TTC549 (cell line): Measurements from ENCODE around the gene DIAPH3.

Experiments used
- FAIRE-seq: peaks from 2 replicates; lab custom pipeline; 2012; peaks lifted over from hg19 to GRCh38; lab: Jason Lieb, UNC

DIAPH3 gene

GRCh38 chr13:59665184-59665583, 498.5 kb downstream of the DIAPH3 start:
- FAIRE-seq = no peak

GRCh38 chr13:59664586-59664985, 499.1 kb downstream of the DIAPH3 start:
- no peak for FAIRE-seq

GRCh38 chr13:59663707-59664106, 500.0 kb downstream of the DIAPH3 start:
- FAIRE-seq = no peak

- no peak for FAIRE-seq
Measured at GRCh38 chr13:59660582-59660981, 503.1 kb downstream of the DIAPH3 start.

GRCh38 chr13:59659981-59660380, 503.7 kb downstream of the DIAPH3 start:
- FAIRE-seq = no peak

GRCh38 chr13:59658738-59659330, 504.9 kb downstream of the DIAPH3 start:
- FAIRE-seq = no peak

- no peak for FAIRE-seq
Measured at GRCh38 chr13:59658027-59658737, 505.5 kb downstream of the DIAPH3 start.

GRCh38 chr13:59653916-59654315, 509.8 kb downstream of the DIAPH3 start:
- no peak for FAIRE-seq

- no peak for FAIRE-seq
Measured at GRCh38 chr13:59651479-59651878, 512.2 kb downstream of the DIAPH3 start.

GRCh38 chr13:59643906-59644626, 519.7 kb downstream of the DIAPH3 start:
- FAIRE-seq = no peak

- FAIRE-seq = no peak
Measured at GRCh38 chr13:59643364-59643841, 520.3 kb downstream of the DIAPH3 start.

GRCh38 chr13:59641817-59642216, 521.9 kb downstream of the DIAPH3 start:
- no peak for FAIRE-seq

- no peak for FAIRE-seq
Measured at GRCh38 chr13:59641261-59641660, 522.5 kb downstream of the DIAPH3 start.

- no peak for FAIRE-seq
Measured at GRCh38 chr13:59638404-59638803, 525.3 kb downstream of the DIAPH3 start.

GRCh38 chr13:59635589-59635988, 528.1 kb downstream of the DIAPH3 start:
- FAIRE-seq = no peak

GRCh38 chr13:59633290-59633689, 530.4 kb downstream of the DIAPH3 start:
- no peak for FAIRE-seq

GRCh38 chr13:59631271-59631670, 532.5 kb downstream of the DIAPH3 start:
- no peak for FAIRE-seq

- no peak for FAIRE-seq
Measured at GRCh38 chr13:59625111-59625510, 538.6 kb downstream of the DIAPH3 start.

GRCh38 chr13:59623206-59623915, 540.4 kb downstream of the DIAPH3 start:
- no peak for FAIRE-seq

GRCh38 chr13:59621773-59622172, 542.0 kb downstream of the DIAPH3 start:
- FAIRE-seq = no peak
